AG09319 (cell line): ENCODE results near the gene STK39.

Source experiments
- DNase-seq: peaks from one replicate; pipeline ENCODE4 v3.0.0-alpha.2; 2010; ENCODE audit warnings: low read depth; ENCODE audit errors: extremely low read depth
- CTCF ChIP-seq: IDR thresholded peaks from 2 replicates; pipeline ENCODE4 v1.5.1; 2011; ENCODE audit warnings: low read depth, mild to moderate bottlenecking, inconsistent platforms, low read length, moderate library complexity

The STK39 gene

DNA sequence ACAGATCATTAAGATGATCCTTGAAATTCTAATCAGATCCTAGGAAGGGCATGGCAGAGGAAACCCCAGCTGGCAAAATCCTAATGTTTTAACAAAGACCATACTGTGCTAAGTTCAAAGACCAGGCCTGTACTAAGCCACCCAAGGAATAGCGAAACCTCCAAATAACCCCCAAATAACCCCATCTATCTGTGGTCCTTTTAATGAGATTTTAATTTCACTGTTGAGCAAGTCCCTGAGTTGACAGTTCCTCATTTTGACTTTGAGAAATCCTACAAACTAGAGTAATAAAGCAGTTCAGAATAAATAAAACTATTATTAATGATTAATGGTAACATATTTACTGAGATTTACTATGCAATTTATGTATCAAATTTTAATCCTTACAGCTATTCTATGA lies 259.8 kb downstream of the STK39 start:
- no peak for DNase-seq
- TF ChIP-seq CTCF = no peak

DNA sequence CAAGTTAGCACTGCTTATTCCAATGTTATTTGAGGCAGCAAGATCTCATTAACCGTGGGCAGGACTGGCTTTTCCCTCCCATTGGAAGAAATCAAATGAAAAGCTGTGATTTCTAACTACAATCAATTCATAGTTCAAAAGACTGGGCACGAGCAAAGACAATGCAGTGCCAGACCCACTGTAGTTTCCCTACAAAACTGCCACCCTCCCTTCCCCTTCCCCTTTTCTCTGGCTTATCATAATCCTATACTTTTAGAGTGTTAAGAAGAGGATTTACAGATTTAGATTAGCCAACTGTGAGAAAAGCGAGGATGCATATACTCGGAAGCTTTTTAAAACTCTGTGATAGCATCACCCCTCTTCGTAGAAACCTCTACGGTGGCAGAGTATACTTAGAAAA lies 260.4 kb downstream of the STK39 start:
- no peak for TF ChIP-seq CTCF
- no peak for DNase-seq

GRCh38 chr2:167986223-167986622 lies 261.2 kb downstream of the STK39 start:
- DNase-seq = no peak
- no peak for TF ChIP-seq CTCF

- no peak for TF ChIP-seq CTCF
- no peak for DNase-seq
Observed at GRCh38 chr2:167981945-167982344, 265.4 kb downstream of the STK39 start.

DNA sequence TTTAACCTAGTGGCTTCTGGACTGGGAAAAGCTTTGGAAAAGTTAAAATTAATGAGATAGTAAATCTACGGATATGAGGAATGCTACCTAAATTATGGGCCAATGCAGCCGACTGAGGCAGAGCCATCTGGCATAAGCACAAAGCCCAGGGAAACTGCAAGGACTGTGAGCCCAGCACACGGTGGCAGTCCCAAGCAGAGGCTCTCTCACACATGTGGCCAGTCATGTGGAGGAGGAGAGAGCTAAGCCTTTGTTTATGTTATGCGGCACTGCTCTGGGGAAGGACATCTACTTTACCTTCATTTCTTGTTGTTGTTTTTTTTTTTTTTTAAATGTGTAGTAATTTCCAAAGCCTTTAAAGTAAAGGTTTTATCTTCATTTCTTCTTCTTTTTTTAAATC lies 267.0 kb downstream of the STK39 start:
- no peak for TF ChIP-seq CTCF
- no peak for DNase-seq

DNA sequence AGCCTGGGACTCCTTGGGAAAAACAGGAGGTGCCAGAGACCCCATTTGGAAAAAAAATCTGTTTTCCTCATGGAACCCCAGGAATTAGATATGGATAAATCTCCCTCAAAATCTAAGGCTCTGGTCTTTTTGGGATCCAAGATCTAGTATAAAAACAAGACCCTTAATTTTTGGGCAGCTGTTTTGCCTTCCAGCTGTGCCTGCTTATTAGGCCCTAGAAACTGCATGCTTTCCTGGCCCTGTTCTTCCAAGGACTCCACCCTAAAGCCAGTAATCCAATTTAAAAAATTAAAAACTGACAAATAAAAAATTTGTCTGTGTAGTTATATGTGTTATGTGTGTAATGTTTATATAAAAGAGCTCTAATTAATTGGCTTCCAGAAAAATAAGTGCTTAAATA lies 274.6 kb downstream of the STK39 start:
- no peak for DNase-seq
- no peak for TF ChIP-seq CTCF

- DNase-seq = no peak
- TF ChIP-seq CTCF = no peak
Observed at GRCh38 chr2:167972020-167972419, 275.4 kb downstream of the STK39 start.
